ENCODE data around the gene ABCA3.

The ABCA3 gene

DNA sequence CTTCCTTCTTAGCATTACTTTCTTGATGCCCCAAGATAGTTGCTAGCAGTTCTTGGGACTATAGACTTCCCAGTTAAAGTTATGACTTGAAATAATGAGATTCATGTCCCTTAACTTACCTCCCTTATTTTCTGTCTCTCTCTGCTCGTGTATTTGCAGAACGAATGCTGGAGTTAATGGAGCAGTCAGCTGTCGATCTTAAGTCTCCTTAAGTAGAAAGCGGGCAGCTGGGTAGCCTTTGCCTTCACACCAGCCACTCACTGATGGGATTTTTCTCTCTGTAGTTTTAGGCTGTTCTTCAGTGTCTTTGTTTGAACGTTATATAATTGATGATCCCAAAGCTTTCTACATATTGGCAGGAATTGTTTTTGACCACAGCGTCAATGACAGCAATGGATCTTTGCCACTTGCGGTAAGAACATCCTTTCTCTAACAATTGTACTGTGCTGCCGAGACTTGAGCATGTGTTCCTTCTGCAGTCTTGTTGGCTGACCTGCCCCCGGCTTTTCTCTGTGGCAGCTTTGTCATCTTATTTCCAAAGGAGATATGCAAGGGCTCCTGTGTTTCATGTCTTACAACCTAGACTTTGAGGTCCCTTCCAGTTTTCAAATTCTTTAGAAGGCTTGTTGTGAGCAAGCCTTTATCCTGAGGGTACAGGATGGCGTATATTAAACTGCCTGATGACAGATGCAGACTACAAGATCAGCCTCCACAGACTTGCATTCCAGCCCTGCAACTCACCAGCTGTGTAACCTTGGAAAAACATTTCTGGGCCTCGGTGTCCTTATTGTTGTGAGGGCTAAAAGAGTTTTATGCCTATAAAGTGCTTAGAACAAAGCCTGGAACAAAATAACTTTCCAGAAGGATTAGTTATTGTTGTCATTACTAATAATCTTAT, 25.1 kb upstream of the ABCA3 start:
- TF ChIP-seq ZFX (IDR thresholded peaks at IDR 0.05; ENCODE audit: borderline replicate concordance) = no peak
- TF ChIP-seq, protein P1, sequence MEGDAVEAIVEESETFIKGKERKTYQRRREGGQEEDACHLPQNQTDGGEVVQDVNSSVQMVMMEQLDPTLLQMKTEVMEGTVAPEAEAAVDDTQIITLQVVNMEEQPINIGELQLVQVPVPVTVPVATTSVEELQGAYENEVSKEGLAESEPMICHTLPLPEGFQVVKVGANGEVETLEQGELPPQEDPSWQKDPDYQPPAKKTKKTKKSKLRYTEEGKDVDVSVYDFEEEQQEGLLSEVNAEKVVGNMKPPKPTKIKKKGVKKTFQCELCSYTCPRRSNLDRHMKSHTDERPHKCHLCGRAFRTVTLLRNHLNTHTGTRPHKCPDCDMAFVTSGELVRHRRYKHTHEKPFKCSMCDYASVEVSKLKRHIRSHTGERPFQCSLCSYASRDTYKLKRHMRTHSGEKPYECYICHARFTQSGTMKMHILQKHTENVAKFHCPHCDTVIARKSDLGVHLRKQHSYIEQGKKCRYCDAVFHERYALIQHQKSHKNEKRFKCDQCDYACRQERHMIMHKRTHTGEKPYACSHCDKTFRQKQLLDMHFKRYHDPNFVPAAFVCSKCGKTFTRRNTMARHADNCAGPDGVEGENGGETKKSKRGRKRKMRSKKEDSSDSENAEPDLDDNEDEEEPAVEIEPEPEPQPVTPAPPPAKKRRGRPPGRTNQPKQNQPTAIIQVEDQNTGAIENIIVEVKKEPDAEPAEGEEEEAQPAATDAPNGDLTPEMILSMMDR (IDR thresholded peaks at IDR 0.05) = no peak
- no peak overlapping the region for H3K27ac ChIP-seq

DNA sequence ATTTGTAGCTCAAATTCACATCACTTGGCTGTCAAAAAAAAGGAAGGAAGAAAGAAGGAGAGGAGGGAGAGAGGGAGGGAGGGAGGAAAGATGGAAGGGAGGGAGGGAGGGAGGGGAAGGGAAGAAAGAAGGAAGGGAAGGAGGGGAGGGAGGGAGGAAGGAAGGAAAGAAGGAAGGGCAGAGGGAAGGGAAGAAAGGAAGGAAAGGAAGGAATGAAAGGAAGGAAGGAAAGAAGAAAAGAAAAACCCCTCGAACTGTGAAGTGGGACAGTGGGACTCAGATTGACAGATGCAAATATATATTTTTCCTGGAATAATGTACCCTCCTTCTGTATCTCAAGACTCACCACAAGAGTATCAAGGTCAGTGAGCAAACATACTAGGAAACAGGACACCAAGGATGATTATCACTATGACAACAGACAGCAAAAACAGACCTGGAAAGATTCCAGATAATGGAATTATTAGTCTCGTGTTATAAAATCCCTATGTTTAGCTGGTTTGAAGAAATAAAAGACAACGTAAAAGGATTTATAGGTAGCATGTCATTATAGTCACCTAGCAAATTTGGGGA, 24.2 kb upstream of the ABCA3 start:
- no peak overlapping the region for H3K27ac ChIP-seq
- TF ChIP-seq, protein P1 (IDR thresholded peaks at IDR 0.05) = no peak
- no peak for TF ChIP-seq ZFX (IDR thresholded peaks at IDR 0.05; ENCODE audit: borderline replicate concordance)

GRCh38 chr16:2362218-2362617, 21.7 kb upstream of the ABCA3 start:
- no peak overlapping the region for H3K27ac ChIP-seq
- no peak for TF ChIP-seq ZFX (IDR thresholded peaks at IDR 0.05; ENCODE audit: borderline replicate concordance)
- TF ChIP-seq, protein P1 (IDR thresholded peaks at IDR 0.05) = no peak

DNA sequence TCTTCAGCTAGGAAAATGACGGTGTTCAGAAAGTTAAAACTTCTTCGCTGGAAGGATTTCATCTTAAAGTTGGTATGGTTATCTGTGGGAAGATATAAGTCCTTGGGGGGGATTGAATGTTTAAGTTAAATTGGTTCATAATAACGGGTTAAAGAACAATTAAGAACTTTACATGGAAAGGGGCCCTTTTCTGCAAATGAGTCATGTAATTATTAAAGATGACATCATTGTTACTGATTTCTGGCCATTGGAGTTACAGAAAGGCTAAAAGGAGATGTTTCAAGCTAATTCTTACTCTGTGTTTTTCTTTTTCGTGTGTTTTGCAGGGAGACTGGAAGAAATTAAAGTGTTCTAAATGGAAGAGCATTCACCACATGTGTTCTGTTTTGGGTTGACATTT, 20.6 kb upstream of the ABCA3 start:
- no peak for TF ChIP-seq ZFX (IDR thresholded peaks at IDR 0.05; ENCODE audit: borderline replicate concordance)
- TF ChIP-seq, protein P1 (IDR thresholded peaks at IDR 0.05) = no peak
- no peak overlapping the region for H3K27ac ChIP-seq

GRCh38 chr16:2359919-2360318, 19.4 kb upstream of the ABCA3 start:
- H3K27ac ChIP-seq = no peak overlapping the region
- no peak for TF ChIP-seq ZFX (IDR thresholded peaks at IDR 0.05; ENCODE audit: borderline replicate concordance)
- TF ChIP-seq, protein P1 (IDR thresholded peaks at IDR 0.05) = no peak

DNA sequence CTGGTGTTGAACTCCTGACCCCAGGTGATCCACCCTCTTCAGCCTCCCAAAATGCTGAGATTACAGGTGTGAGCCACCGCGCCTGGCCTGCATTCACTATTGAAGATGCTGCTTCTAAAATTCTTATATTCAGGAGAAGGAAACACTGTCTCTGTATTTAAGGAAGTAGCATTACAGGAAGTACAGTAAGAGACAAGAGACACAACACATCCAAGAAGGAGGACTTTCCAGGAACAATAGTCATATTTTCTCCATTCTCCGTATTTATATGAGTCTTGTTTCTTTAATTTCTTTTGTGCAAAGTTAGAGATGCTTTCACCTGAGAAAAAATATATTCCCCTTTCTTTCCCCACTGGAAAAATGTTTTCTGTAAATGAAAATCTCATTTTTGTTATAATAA, 18.3 kb upstream of the ABCA3 start:
- H3K27ac ChIP-seq = no peak overlapping the region
- TF ChIP-seq ZFX (IDR thresholded peaks at IDR 0.05; ENCODE audit: borderline replicate concordance) = no peak
- TF ChIP-seq, protein P1 (IDR thresholded peaks at IDR 0.05) = no peak

DNA sequence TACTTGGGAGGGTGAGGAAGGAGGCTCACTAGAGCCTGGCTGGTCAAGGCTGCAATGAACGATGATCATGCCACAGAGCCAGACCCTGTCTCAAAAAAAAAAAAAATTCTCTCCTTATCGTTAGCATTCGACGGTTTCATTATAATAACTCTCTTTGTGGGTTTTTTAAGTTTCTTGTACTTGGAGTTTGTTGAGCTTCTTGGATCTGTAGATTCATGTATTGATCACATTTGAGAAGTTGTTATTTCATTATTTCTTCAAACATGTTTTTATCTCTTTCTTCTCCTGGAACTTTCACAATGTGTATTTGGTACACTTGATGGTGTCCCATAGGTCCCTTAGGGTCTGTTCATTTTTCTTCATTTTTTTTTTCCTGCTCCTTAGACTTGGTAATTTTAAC, 16.8 kb upstream of the ABCA3 start:
- no peak overlapping the region for H3K27ac ChIP-seq
- TF ChIP-seq, protein P1 (IDR thresholded peaks at IDR 0.05) = no peak
- no peak for TF ChIP-seq ZFX (IDR thresholded peaks at IDR 0.05; ENCODE audit: borderline replicate concordance)
